Hindlimb muscle (tissue), 1 donor: ENCODE data around the gene HOATZ. TPM values are rescaled to one million over a fixed set of nuclear protein-coding genes. Genes with fewer than 3 reads are reported as not detected.

Experiments
- DNase-seq: peaks from one replicate; pipeline ENCODE4 v3.0.0-alpha.2; 2013
- polyA plus RNA-seq: library from polyadenylated mRNA; unstranded; fragments of 120-200 nt; gene quantifications from one replicate; pipeline ENCODE4 v1.2.1, GENCODE V29; 2013; ENCODE audit not compliant: insufficient read length

The HOATZ gene
- polyA plus RNA-seq, 1 donor = not detected

GRCh38 chr11:111522426-111522825 is 7.8 kb downstream of the HOATZ start:
- no peak for DNase-seq

DNA sequence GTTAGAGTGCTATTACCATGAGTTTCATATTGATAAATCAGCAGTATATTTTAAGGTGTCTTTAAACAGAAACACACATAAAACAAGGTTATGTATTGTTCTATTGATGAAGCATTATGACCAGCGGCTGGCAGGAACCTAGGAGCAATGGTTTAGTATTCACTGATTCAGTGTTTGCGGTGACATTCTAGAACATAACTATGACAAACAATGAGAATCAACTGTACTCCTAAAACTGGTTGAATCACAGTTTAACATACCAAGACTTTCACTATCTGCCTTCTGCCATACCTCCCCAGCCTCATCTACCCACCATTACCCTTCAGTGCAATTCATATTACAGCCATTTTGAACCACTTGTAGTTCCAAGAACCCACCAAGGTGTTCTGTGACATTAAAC is 8.8 kb downstream of the HOATZ start:
- DNase-seq = no peak

DNA sequence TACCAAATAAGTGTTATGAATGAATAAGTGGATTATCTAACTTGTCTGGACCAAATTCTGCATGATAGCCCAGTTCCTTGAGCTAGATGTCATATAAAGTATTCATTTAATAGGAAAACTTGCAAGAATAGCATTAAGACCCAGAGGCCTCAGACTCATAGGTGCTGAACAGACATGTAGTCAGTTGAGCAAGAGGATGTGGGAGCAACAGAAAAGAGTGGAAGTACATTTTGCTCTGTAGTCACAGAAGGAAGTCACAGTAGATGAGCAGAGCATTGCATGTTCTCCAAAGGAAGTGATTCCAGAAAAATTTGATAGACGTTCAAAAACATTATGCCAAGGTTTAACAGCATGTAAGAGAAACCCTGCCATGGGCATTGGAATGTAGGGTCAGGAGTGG is 9.5 kb downstream of the HOATZ start:
- DNase-seq = no peak

DNA sequence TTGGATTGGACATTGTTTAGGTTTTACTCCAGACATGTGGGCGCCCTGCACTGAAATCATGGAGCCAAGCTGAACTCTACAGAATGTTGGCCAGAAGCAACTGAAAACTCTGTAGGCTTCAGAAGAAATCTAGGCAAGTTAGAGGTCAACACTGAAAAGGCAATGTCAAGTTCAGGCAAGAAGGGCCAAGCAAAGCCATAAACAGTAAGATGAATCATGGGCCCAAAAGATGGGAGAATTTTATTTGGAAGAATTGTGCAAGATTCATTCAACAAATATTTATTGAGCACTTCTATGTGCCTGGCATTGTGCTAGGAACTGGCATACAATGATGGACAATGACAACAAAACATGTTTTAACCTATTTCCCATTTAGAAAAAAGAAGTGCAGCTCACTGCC is 10.9 kb downstream of the HOATZ start:
- no peak for DNase-seq

DNA sequence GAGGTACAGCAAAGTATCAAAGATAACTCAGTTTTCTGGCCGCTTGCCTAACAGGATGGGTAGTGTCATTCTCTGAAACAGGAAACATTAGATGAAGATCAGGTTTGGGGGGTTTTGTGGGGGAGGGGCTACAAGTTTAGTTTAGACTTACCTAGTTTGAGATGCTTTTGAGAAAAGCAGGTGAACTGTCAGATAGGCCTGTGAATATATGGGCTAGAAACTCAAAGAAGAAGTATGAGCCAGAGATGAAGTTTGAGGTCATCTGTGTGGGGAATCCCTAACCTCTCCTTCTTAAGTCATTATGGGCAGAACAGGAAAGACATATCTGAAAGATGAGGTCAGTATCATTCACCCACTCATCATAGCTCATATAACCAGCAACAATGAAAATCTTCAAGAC is 11.9 kb downstream of the HOATZ start:
- no peak for DNase-seq

GRCh38 chr11:111527279-111527678 is 12.7 kb downstream of the HOATZ start:
- no peak for DNase-seq

GRCh38 chr11:111528557-111528956 is 14.0 kb downstream of the HOATZ start:
- no peak for DNase-seq

DNA sequence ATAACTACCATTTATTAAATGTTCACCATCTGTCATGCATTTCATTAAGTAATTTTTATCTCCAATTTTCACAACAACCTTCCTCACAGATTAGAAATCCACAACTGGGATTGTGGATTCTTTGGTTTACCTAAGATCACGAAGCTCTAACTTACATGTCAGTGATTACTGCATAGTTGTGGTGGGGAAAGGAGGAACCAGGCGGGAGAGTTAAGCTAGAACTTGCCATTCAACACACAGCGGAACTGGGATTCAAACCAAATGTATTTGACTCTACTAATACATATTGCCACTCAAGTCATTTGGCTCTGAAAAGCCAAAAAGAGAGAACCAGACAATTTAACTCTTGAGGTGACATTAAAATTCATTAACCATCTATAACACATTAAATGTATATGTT is 15.5 kb downstream of the HOATZ start:
- DNase-seq = no peak

DNA sequence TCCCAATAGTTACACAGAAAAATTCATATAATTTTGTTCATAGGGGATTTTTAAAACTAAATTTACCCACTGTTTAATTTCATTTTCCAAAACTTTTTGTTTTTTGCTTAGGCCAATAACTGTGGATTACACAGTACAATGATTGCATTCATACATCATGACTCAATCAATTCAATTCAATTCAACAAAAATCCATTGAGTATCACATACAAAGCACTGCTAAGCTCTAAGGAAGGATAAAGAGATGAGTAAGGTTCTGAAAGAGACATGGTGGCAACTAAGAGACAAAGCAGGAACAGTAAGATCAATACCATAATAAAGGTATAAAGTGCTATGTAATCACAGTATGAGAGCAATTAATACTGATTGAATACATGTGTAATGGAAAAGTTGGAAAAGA is 16.6 kb downstream of the HOATZ start:
- DNase-seq = no peak

DNA sequence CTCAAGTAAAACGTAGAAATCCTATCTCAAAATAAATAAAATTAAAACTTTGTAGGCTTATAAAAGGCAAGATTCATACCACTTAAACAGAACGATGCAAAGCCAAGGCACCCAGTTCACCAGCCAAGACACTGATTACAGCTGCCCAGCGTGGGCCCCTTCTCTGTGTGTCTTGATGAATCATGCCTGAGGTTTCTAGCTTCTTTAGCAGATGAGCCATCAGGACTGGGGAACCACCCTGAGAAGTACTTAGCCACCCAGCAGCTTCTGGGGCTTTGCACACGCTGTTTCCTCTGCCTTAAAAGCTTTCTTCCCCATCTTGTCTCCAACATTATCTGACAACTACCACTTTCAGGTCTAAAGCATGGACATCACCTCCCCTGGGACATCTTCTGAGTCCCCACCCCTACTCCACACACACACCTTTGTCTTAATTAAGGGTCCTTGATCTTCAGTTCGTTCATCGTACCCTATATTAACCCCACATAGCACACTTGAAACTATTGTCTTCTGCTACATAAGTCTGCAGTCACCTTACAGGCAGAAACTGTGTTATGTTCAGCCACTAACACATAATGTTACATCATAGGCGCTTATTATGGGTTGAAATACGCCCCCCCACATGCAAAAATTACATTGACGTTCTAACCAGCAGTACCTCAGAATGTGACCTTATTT is 17.2 kb downstream of the HOATZ start:
- no peak for DNase-seq

DNA sequence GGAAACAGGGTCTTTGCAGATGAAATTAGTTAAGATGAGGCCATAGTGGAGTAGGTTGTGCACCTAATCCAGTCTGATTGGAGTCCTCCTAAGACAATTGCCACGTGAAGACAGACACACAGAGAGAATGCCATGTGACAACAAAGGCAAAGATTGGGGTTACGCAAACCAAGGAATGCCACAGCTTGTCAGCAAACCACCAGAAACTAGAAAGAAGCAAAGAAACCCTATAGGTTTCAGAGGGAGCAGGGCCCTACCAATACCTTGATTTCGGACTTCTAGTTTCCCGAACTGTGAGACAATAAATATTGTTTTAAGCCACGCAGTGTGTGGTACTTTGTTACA is 17.8 kb downstream of the HOATZ start:
- no peak for DNase-seq

DNA sequence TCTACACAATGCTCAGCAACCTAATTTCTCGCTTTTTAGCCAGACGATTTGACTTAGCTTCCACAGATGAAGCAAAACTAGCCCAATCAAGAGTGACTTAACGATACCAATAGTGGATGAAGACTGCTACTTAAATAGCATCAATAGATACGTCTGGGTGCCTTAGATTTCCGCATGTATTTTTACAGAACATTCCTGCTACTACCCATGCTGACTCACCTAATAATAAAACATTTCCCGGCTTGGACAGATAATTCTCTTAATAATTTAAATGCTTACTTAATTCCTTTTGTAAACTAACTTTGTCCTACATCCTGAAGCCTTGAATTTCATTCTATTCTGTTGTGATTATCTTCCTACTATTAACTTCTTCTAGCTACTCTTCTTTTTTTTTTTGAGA is 20.7 kb downstream of the HOATZ start:
- no peak for DNase-seq

GRCh38 chr11:111537336-111537860 is 22.8 kb downstream of the HOATZ start:
- no peak for DNase-seq

GRCh38 chr11:111538407-111539114 is 24.0 kb downstream of the HOATZ start:
- no peak for DNase-seq

DNA sequence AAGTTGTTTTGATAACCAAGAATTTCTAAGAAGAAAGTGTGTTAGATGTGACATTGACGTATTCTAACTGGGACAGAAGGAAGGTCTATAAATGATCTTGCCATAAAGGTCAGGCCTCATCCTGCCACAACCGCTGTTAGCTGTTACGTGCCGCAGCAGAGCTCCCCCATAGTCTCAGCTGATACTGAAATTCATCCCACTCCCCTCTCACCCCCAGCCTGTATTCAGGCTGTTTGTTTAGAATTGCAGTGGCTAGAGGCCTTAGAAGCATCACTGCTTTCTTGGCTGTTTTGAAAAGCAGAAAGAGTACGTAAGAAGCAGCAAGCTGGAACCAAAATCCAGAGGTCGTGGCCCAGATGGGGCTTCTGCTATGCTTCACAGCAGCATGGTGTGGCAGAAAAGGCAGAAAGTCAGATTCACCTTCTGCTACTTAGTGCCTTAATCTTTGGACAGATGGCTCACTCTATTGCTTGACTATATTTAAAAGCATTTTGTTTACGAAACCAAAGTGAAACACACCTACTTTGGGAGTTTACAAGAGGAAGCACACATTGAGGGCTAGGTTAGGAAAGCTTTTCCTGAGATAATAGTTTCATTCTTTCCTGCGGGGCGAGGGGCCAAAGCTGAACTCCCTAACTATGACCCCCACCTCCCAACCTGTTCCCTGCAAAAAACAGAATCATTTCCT is 25.0 kb downstream of the HOATZ start:
- no peak for DNase-seq

DNA sequence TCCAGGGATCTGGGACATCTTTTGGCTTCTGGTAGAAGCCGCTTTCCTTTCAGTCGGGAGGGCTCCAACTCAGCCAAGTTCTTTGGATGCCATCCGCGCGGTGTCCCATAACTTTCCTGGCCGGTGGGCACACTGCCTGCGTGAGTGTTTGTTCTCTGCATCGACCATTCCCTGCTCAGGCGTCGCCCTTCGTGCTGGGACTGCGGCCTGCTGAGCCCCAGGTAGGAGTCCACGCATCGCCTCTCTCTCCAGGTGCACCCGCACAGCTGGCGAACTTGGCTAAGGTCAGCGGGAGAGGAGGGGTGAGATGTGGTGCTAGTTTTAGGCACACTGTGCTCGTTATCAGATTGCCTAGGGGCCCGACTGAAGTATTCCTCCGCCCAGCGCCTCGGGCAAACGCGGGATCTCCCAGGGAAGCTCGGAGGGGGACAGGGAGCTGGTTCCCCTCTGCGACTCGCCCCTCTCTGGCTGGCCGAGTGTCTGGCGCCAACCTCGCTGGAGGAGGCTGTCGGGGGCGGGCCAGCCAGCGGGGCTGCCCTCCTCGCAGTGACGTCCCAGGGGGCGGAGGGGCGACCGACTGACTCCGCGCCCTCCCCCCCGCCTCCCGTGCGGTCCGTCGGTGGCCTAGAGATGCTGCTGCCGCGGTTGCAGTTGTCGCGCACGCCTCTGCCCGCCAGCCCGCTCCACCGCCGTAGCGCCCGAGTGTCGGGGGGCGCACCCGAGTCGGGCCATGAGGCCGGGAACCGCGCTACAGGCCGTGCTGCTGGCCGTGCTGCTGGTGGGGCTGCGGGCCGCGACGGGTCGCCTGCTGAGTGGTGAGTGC is 25.7 kb downstream of the HOATZ start, which contains the start of gene LAYN:
LAYN (plus strand) TSS at position 607 of the 823 bp plus-strand sequence; CDS start at position 731, 124 bp downstream.
- peak; percentile 61 for DNase-seq

- peak; percentile 36 for DNase-seq
Measured at GRCh38 chr11:111540937-111541253, 26.3 kb downstream of the HOATZ start.

GRCh38 chr11:111541254-111542061 is 26.9 kb downstream of the HOATZ start:
- peak; percentile 58 for DNase-seq

GRCh38 chr11:111542606-111543275 is 28.2 kb downstream of the HOATZ start:
- no peak for DNase-seq

- no peak for DNase-seq
Measured at GRCh38 chr11:111548525-111548924, 33.9 kb downstream of the HOATZ start.

GRCh38 chr11:111549196-111549868 is 34.8 kb downstream of the HOATZ start:
- DNase-seq = no peak
